DOHH2 (cell line): Measurements from ENCODE around the gene RFXANK.

Source experiments
- H3F3A ChIP-seq: fragments of 200-600 bp; sonication (generic), shearing (Covaris generic); 2 replicates; pipeline ENCODE4 v1.6.0; 2016; ENCODE audit warnings: antibody characterized with exemption, mild to moderate bottlenecking; ENCODE audit not compliant: control insufficient read depth, insufficient read depth
- H3K27ac ChIP-seq: fragments of 200-600 bp; sonication (generic); 2 replicates; pipeline ENCODE4 v1.5.1; 2014; ENCODE audit warnings: low read depth, mild to moderate bottlenecking, low read length, moderate library complexity
- H3K27me3 ChIP-seq: fragments of 200-600 bp; sonication (generic); 2 replicates; pipeline ENCODE4 v1.6.1; 2014; ENCODE audit warnings: mild to moderate bottlenecking, low read length, mixed read lengths; ENCODE audit not compliant: control insufficient read depth
- H3K36me3 ChIP-seq: fragments of 200-600 bp; sonication (generic); 2 replicates; pipeline ENCODE4 v1.6.1; 2014; ENCODE audit warnings: mild to moderate bottlenecking, low read length, moderate library complexity, mixed read lengths; ENCODE audit not compliant: control insufficient read depth
- H3K4me1 ChIP-seq: fragments of 200-600 bp; sonication (generic); 2 replicates; pipeline ENCODE4 v1.6.1; 2014; ENCODE audit warnings: mild to moderate bottlenecking, low read length, mixed read lengths; ENCODE audit not compliant: control insufficient read depth
- H3K4me2 ChIP-seq: fragments of 200-600 bp; sonication (generic); 2 replicates; pipeline ENCODE4 v1.6.0; 2014; ENCODE audit warnings: mild to moderate bottlenecking, low read length, moderate library complexity
- H3K4me3 ChIP-seq: fragments of 200-600 bp; sonication (generic); 2 replicates; pipeline ENCODE4 v1.5.1; 2014; ENCODE audit warnings: mild to moderate bottlenecking, low read length, mixed read lengths
- H3K79me2 ChIP-seq: fragments of 200-600 bp; sonication (generic); 2 replicates; pipeline ENCODE4 v1.6.1; 2014; ENCODE audit warnings: mild to moderate bottlenecking, low read length, mixed read lengths; ENCODE audit not compliant: control insufficient read depth
- H3K9me2 ChIP-seq: fragments of 200-600 bp; sonication (generic); replicated peaks from 2 replicates; pipeline ENCODE4 v1.6.1; 2014; ENCODE audit warnings: mild to moderate bottlenecking, low read length, mixed read lengths; ENCODE audit not compliant: control insufficient read depth
- H3K9me3 ChIP-seq: fragments of 200-600 bp; sonication (generic); 2 replicates; pipeline ENCODE4 v1.6.1; 2014; ENCODE audit warnings: antibody characterized with exemption, low read length, mixed read lengths; ENCODE audit not compliant: control insufficient read depth, insufficient read depth
- H4K20me1 ChIP-seq: fragments of 200-600 bp; sonication (generic); 2 replicates; pipeline ENCODE4 v1.6.0; 2014; ENCODE audit warnings: low read depth, mild to moderate bottlenecking, antibody characterized with exemption, low read length, moderate library complexity; ENCODE audit not compliant: control insufficient read depth, insufficient read depth
- CTCF ChIP-seq: fragments of 200-600 bp; sonication (generic); IDR thresholded peaks from one replicate; pipeline ENCODE4 v1.5.1; 2014; ENCODE audit warnings: antibody characterized with exemption, mild to moderate bottlenecking, low read depth, low read length; ENCODE audit not compliant: poor library complexity, severe bottlenecking
- EZH2phosphoT487 ChIP-seq: fragments of 200-600 bp; sonication (generic); IDR thresholded peaks from 2 replicates; pipeline ENCODE4 v1.6.1; 2017; ENCODE audit warnings: borderline replicate concordance, mild to moderate bottlenecking, antibody characterized with exemption, low read length, moderate library complexity, mixed read lengths

RFXANK gene

GRCh38 chr19:19192910-19193423 is 909 bp downstream of the RFXANK start:
- Histone ChIP-seq H3K9me2 (no peaks in the 10 kb centered on the region), H3K36me3 (peaks cover 42% of the 10 kb centered on the region), H4K20me1 (no peaks in the 10 kb centered on the region), H3F3A (no peaks in the 10 kb centered on the region), H3K4me2 (peak overlapping the region; percentile 68), H3K79me2 (peaks cover 59% of the 10 kb centered on the region), H3K4me3 (peak overlapping the region; percentile 93), H3K9me3 (no peaks in the 10 kb centered on the region), H3K4me1 (peaks cover 29% of the 10 kb centered on the region), H3K27ac (peak overlapping the region; percentile 70), H3K27me3 (no peaks in the 10 kb centered on the region)
- TF ChIP-seq CTCF (no peak), EZH2phosphoT487 (no peak)

- TF ChIP-seq EZH2phosphoT487: no peak
- TF ChIP-seq CTCF: no peak
- H3K9me2 ChIP-seq: no peaks in the 10 kb centered on the region
- H3F3A ChIP-seq: no peaks in the 10 kb centered on the region
- no peaks in the 10 kb centered on the region for H4K20me1 ChIP-seq
- H3K27me3 ChIP-seq: no peaks in the 10 kb centered on the region
- peaks cover 53% of the 10 kb centered on the region for H3K79me2 ChIP-seq
- peaks cover 47% of the 10 kb centered on the region for H3K36me3 ChIP-seq
- peak overlapping the region; percentile 68 for H3K4me2 ChIP-seq
- H3K4me3 ChIP-seq: peak overlapping the region; percentile 93
- no peak overlapping the region for H3K27ac ChIP-seq
- no peaks in the 10 kb centered on the region for H3K9me3 ChIP-seq
- peaks cover 26% of the 10 kb centered on the region for H3K4me1 ChIP-seq
Measured at GRCh38 chr19:19193926-19194325, 1.9 kb downstream of the RFXANK start.

- H3K36me3 ChIP-seq: peaks cover 42% of the 10 kb centered on the region
- H3K79me2 ChIP-seq: peaks cover 20% of the 10 kb centered on the region
- TF ChIP-seq EZH2phosphoT487 (no peak), CTCF (no peak)
- H3K27me3 ChIP-seq: no peaks in the 10 kb centered on the region
- peak overlapping the region; percentile 95 for H3K4me3 ChIP-seq
- peaks cover 16% of the 10 kb centered on the region for H3K4me1 ChIP-seq
- H3K9me2 ChIP-seq: no peaks in the 10 kb centered on the region
- H4K20me1 ChIP-seq: no peaks in the 10 kb centered on the region
- peaks cover 3% of the 10 kb centered on the region; the same call in 1 of the 2 replicates for H3F3A ChIP-seq
- no peaks in the 10 kb centered on the region for H3K9me3 ChIP-seq
- peak overlapping the region; percentile 100 for H3K4me2 ChIP-seq
- peak overlapping the region; percentile 48 for H3K27ac ChIP-seq
Measured at GRCh38 chr19:19201697-19202630, 9.9 kb downstream of the RFXANK start.
